WTC11 (cell line): ENCODE measurements around the gene ZNF8. TPM values are rescaled to one million over a fixed set of nuclear protein-coding genes. Genes with fewer than 3 reads are reported as not detected.
A peak's percentile ranks its signal among the peaks of the same experiment; 100 is the strongest.

Experiments
- ATAC-seq: fragments of 200-7000 bp; cut with Tn5 transposase; 2 replicates; pipeline ENCODE4 v1.10.0; 2021; ENCODE audit warnings: mild to moderate bottlenecking, moderate library complexity
- CTCF ChIA-PET: fragments of 300-600 bp; sonication (Branson Sonifier 250); formaldehyde crosslinking; loops from one replicate; lab custom pipeline; 2021; ENCODE audit warnings: antibody characterized with exemption; lab: Charles Lee
- POLR2A ChIA-PET: fragments of 350-600 bp; sonication (Branson Sonifier 250); formaldehyde crosslinking; loops from one replicate; lab custom pipeline; 2021; ENCODE audit warnings: antibody characterized with exemption; lab: Charles Lee
- DNase-seq: peaks from one replicate; pipeline ENCODE4 v3.0.0; 2021; ENCODE audit warnings: low spot score
- H3K27ac Mint-ChIP-seq: 2 replicates; pipeline ENCODE4 v1.8.0; 2021; ENCODE audit warnings: mixed read lengths
- H3K27me3 Mint-ChIP-seq: 2 replicates; pipeline ENCODE4 v1.8.0; 2021; ENCODE audit warnings: low read depth, mild to moderate bottlenecking, moderate library complexity, mixed read lengths
- H3K36me3 Mint-ChIP-seq: 2 replicates; pipeline ENCODE4 v1.8.0; 2021; ENCODE audit warnings: mixed read lengths
- H3K4me1 Mint-ChIP-seq: 2 replicates; pipeline ENCODE4 v1.8.0; 2022; ENCODE audit warnings: mixed read lengths
- H3K4me3 Mint-ChIP-seq: 2 replicates; pipeline ENCODE4 v1.8.0; 2021; ENCODE audit warnings: mild to moderate bottlenecking, moderate library complexity, mixed read lengths
- H3K9me3 Mint-ChIP-seq: 2 replicates; pipeline ENCODE4 v1.8.0; 2021; ENCODE audit warnings: mixed read lengths
- AR ChIP-seq: fragments of 250-450 bp; sonication (Bioruptor Pico); IDR thresholded peaks from 2 replicates; pipeline ENCODE4 v1.9.0; 2021; ENCODE audit warnings: mild to moderate bottlenecking
- ATF2 ChIP-seq: sonication (generic); formaldehyde crosslinking; IDR thresholded peaks from 2 replicates; pipeline ENCODE4 v1.8.1; 2022; ENCODE audit warnings: low read depth, missing genetic modification reagents, borderline replicate concordance
- CREM ChIP-seq: sonication (generic); formaldehyde crosslinking; IDR thresholded peaks from 2 replicates; pipeline ENCODE4 v1.8.1; 2022; ENCODE audit warnings: mild to moderate bottlenecking, missing genetic modification reagents, moderate library complexity
- EMX1 ChIP-seq: fragments of 250-450 bp; sonication (Bioruptor Pico); IDR thresholded peaks from 2 replicates; pipeline ENCODE4 v1.8.0; 2021; ENCODE audit warnings: mild to moderate bottlenecking
- GABPB1 ChIP-seq: sonication (generic); formaldehyde crosslinking; IDR thresholded peaks from 2 replicates; pipeline ENCODE4 v1.8.1; 2023; ENCODE audit warnings: mild to moderate bottlenecking, missing genetic modification reagents
- HMGA2 ChIP-seq: fragments of 250-450 bp; sonication (Bioruptor Pico); IDR thresholded peaks from 2 replicates; pipeline ENCODE4 v1.4.0; 2021; ENCODE audit warnings: mild to moderate bottlenecking, moderate library complexity
- MXD4 ChIP-seq: fragments of 250-450 bp; sonication (Bioruptor Pico); IDR thresholded peaks from 2 replicates; pipeline ENCODE4 v1.8.0; 2021; ENCODE audit warnings: mild to moderate bottlenecking, moderate library complexity, borderline replicate concordance
- NFE2L1 ChIP-seq: sonication (generic); formaldehyde crosslinking; IDR thresholded peaks from 2 replicates; pipeline ENCODE4 v1.8.1; 2023; ENCODE audit warnings: missing genetic modification reagents
- ZNF232 ChIP-seq: sonication (generic); formaldehyde crosslinking; IDR thresholded peaks from 2 replicates; pipeline ENCODE4 v1.8.0; 2022; ENCODE audit warnings: mild to moderate bottlenecking, missing genetic modification reagents
- ZNF317 ChIP-seq: sonication (generic); formaldehyde crosslinking; IDR thresholded peaks from 2 replicates; pipeline ENCODE4 v1.8.1; 2023; ENCODE audit warnings: low read depth, mild to moderate bottlenecking, moderate library complexity, missing genetic modification reagents, borderline replicate concordance
- ZNF425 ChIP-seq: fragments of 250-450 bp; sonication (Bioruptor Pico); conservative IDR thresholded peaks from 2 replicates; pipeline ENCODE4 v1.9.0; 2021; ENCODE audit warnings: mild to moderate bottlenecking
- total RNA-seq: library from RNA; stranded (reverse); gene quantifications from 3 replicates; pipeline ENCODE4 v1.2.3, GENCODE V29; 2021
- TF ChIP-seq, protein P1 (sequence below): sonication (generic); formaldehyde crosslinking; IDR thresholded peaks from 2 replicates; pipeline ENCODE4 v1.8.1; 2023; ENCODE audit warnings: mild to moderate bottlenecking, moderate library complexity, missing genetic modification reagents
- TF ChIP-seq, protein P2 (sequence below): sonication (generic); formaldehyde crosslinking; IDR thresholded peaks from 2 replicates; pipeline ENCODE4 v1.8.1; 2023; ENCODE audit warnings: mild to moderate bottlenecking, missing genetic modification reagents
- TF ChIP-seq, protein P3 (sequence below): fragments of 250-450 bp; sonication (Bioruptor Pico); IDR thresholded peaks from 2 replicates; pipeline ENCODE4 v1.8.0; 2021; ENCODE audit warnings: mild to moderate bottlenecking
- TF ChIP-seq, protein P4 (sequence below): sonication (generic); formaldehyde crosslinking; IDR thresholded peaks from 2 replicates; pipeline ENCODE4 v1.8.1; 2022; ENCODE audit warnings: mild to moderate bottlenecking, moderate library complexity, missing genetic modification reagents
- TF ChIP-seq, protein P5 (sequence below): sonication (generic); formaldehyde crosslinking; IDR thresholded peaks from 2 replicates; pipeline ENCODE4 v1.8.0; 2023; ENCODE audit warnings: missing genetic modification reagents, mild to moderate bottlenecking, borderline replicate concordance

The ZNF8 gene
- total RNA-seq, 1 experiment from 2014 or later, result 18.8 TPM

DNA sequence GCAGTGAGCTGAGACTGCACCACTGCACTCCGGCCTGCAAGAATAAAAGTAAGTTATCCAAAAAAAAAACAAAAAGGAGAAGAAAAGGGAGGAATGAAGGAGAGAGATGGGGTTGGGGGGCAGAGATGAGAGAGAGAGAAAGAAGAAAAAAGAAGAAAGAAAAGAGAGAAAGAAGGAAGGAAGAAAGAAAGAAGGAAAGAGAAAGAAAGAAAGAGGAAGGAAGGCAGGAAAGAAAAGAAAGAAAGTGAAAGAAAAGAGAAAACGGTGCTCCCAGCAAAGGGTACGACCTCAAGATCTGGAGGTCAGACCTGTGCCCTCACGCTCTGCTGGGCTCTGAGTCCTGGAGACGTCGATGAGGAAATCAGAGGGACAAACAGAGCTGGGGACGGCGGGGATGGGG, 70.8 kb downstream of the ZNF8 start:
- TF ChIP-seq AR (CRISPR knock-in tag) (no peak), EMX1 (CRISPR knock-in tag) (no peak), HMGA2 (CRISPR knock-in tag) (no peak), ATF2 (CRISPR knock-in tag) (no peak), CREM (CRISPR knock-in tag) (no peak), MXD4 (CRISPR knock-in tag) (no peak), ZNF425 (CRISPR knock-in tag) (no peak), NFE2L1 (CRISPR knock-in tag) (no peak)
- TF ChIP-seq, protein P1, sequence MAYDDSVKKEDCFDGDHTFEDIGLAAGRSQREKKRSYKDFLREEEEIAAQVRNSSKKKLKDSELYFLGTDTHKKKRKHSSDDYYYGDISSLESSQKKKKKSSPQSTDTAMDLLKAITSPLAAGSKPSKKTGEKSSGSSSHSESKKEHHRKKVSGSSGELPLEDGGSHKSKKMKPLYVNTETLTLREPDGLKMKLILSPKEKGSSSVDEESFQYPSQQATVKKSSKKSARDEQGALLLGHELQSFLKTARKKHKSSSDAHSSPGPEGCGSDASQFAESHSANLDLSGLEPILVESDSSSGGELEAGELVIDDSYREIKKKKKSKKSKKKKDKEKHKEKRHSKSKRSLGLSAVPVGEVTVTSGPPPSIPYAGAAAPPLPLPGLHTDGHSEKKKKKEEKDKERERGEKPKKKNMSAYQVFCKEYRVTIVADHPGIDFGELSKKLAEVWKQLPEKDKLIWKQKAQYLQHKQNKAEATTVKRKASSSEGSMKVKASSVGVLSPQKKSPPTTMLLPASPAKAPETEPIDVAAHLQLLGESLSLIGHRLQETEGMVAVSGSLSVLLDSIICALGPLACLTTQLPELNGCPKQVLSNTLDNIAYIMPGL, result no peak
- TF ChIP-seq, protein P2, sequence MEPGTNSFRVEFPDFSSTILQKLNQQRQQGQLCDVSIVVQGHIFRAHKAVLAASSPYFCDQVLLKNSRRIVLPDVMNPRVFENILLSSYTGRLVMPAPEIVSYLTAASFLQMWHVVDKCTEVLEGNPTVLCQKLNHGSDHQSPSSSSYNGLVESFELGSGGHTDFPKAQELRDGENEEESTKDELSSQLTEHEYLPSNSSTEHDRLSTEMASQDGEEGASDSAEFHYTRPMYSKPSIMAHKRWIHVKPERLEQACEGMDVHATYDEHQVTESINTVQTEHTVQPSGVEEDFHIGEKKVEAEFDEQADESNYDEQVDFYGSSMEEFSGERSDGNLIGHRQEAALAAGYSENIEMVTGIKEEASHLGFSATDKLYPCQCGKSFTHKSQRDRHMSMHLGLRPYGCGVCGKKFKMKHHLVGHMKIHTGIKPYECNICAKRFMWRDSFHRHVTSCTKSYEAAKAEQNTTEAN (CRISPR knock-in tag), result no peak
- Mint-ChIP-seq H3K27ac (peak overlapping the region; percentile 19; the same call in 1 of the 2 replicates), H3K9me3 (no peaks in the 10 kb centered on the region), H3K4me1 (peaks cover 3% of the 10 kb centered on the region; the same call in 1 of the 2 replicates), H3K36me3 (no peaks in the 10 kb centered on the region), H3K27me3 (peaks cover 51% of the 10 kb centered on the region), H3K4me3 (no peak overlapping the region)
- no peak for ATAC-seq
- no peak for DNase-seq
- CTCF ChIA-PET, result interaction anchor here (1.5 kb wide), 1 partner anchor 11 kb away, joined by 6 read pairs; no protein-coding TSS in a partner anchor
- POLR2A ChIA-PET, result no interaction called here

DNA sequence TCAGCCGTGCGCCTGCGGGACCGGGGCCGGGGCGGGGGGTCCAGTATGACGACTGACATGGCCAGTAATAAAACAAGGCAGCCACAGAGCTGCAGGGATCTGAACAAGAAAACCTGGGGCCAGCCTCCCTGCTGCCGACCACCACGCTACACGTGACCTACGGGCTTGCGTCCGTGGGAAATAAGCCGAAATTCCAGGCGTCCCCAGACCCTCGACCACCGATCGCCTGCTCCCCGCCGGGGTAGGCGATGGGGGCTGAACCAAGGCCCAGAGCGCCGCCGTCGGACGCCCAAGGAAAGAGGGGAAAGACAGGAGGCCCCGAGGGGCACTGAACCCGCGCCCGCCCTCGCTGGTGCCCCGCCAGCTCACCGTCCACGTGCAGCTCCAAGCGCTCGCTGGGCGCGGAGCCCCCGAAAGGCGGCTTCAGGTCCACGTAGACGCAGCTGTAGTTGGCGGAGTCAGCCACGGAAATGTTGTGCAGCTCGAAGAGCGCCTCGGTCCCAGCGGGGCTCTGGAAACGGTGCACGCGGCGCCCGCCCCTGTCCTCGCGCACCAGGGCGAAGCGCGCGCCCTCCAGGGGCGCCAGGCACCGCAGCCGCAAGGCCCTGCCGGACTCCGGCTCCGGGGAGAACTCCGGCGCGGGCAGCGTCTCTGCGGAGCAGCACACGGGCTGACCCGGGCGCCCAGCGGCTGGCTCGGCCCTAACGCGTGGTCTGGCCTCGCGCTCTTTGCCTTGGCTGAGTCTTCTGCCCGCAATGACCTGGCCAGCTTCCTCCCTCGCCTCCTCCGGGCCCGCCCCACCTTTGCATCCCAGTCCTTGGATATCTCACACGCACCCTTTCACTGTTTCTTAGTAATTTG, 71.5 kb downstream of the ZNF8 start:
- H3K27ac Mint-ChIP-seq, result no peak overlapping the region
- no peaks in the 10 kb centered on the region for H3K9me3 Mint-ChIP-seq
- ATAC-seq (no peak; the same call in 1 of the 2 replicates), DNase-seq (no peak)
- ChIA-PET POLR2A (no interaction called here), CTCF (interaction anchor here (1.5 kb wide), 1 partner anchor 11 kb away, joined by 6 read pairs; no protein-coding TSS in a partner anchor)
- H3K27me3 Mint-ChIP-seq, result peaks cover 48% of the 10 kb centered on the region
- no peaks in the 10 kb centered on the region for H3K36me3 Mint-ChIP-seq
- H3K4me3 Mint-ChIP-seq, result no peak overlapping the region
- H3K4me1 Mint-ChIP-seq, result peaks cover 3% of the 10 kb centered on the region; the same call in 1 of the 2 replicates
- TF ChIP-seq, protein P3, sequence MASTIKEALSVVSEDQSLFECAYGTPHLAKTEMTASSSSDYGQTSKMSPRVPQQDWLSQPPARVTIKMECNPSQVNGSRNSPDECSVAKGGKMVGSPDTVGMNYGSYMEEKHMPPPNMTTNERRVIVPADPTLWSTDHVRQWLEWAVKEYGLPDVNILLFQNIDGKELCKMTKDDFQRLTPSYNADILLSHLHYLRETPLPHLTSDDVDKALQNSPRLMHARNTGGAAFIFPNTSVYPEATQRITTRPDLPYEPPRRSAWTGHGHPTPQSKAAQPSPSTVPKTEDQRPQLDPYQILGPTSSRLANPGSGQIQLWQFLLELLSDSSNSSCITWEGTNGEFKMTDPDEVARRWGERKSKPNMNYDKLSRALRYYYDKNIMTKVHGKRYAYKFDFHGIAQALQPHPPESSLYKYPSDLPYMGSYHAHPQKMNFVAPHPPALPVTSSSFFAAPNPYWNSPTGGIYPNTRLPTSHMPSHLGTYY (CRISPR knock-in tag), result no peak
- TF ChIP-seq GABPB1 (no peak), ZNF317 (CRISPR knock-in tag) (no peak), ZNF232 (CRISPR knock-in tag) (no peak)
- TF ChIP-seq, protein P4, sequence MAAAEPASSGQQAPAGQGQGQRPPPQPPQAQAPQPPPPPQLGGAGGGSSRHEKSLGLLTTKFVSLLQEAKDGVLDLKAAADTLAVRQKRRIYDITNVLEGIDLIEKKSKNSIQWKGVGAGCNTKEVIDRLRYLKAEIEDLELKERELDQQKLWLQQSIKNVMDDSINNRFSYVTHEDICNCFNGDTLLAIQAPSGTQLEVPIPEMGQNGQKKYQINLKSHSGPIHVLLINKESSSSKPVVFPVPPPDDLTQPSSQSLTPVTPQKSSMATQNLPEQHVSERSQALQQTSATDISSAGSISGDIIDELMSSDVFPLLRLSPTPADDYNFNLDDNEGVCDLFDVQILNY (CRISPR knock-in tag), result no peak
- TF ChIP-seq, protein P5, sequence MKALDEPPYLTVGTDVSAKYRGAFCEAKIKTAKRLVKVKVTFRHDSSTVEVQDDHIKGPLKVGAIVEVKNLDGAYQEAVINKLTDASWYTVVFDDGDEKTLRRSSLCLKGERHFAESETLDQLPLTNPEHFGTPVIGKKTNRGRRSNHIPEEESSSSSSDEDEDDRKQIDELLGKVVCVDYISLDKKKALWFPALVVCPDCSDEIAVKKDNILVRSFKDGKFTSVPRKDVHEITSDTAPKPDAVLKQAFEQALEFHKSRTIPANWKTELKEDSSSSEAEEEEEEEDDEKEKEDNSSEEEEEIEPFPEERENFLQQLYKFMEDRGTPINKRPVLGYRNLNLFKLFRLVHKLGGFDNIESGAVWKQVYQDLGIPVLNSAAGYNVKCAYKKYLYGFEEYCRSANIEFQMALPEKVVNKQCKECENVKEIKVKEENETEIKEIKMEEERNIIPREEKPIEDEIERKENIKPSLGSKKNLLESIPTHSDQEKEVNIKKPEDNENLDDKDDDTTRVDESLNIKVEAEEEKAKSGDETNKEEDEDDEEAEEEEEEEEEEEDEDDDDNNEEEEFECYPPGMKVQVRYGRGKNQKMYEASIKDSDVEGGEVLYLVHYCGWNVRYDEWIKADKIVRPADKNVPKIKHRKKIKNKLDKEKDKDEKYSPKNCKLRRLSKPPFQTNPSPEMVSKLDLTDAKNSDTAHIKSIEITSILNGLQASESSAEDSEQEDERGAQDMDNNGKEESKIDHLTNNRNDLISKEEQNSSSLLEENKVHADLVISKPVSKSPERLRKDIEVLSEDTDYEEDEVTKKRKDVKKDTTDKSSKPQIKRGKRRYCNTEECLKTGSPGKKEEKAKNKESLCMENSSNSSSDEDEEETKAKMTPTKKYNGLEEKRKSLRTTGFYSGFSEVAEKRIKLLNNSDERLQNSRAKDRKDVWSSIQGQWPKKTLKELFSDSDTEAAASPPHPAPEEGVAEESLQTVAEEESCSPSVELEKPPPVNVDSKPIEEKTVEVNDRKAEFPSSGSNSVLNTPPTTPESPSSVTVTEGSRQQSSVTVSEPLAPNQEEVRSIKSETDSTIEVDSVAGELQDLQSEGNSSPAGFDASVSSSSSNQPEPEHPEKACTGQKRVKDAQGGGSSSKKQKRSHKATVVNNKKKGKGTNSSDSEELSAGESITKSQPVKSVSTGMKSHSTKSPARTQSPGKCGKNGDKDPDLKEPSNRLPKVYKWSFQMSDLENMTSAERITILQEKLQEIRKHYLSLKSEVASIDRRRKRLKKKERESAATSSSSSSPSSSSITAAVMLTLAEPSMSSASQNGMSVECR (CRISPR knock-in tag), result no peak
